Measurements from ENCODE around the gene SPOCD1. TPM values are rescaled to one million over a fixed set of nuclear protein-coding genes. Genes with fewer than 3 reads are reported as not detected.

Gene SPOCD1
- polyA plus RNA-seq, 3 donors = not detected

DNA sequence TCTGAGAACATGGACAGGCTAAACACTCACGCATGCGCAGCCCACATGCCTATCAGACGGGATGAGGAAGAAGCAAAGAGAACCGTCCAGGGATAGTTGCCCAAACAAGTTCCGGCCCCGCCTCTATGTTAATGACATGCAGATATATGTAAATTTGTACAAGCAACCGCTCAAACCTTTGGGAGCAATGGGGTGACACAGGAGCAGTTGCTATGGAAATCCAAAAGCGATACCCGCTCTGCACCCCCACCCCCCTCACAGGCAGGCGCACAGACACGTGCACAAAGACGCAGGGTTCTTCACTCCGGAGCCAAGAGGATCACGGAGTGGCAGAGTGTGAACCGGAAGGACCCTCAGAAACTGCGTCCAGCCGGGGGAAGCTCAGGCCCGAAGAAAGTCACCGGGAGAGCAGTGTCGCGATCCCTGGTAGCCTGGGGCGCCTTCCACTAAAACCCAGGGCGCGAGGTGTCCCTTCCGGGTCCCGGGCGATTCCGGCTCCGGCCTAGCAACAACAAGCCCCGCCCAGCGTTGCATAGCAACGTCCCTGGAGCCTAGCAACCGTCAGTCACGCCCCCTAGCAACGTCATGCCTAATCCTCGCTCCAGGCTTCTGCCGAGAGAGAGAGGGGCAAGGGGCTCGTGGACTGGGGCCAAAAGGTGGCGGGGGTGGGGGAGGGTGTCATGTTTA lies 27.5 kb downstream of the SPOCD1 start:
- Histone ChIP-seq H3K9ac (ENCODE audit: insufficient read depth, low read length, poor library complexity, severe bottlenecking) (peak overlapping the region; percentile 97), H3K4me3 (replicated peaks in 1 of 3; ENCODE audit: low read depth in 2 of 3, low read length in 3 of 3) (peak overlapping the region; percentile 64 to 98 (median 67)), H2AFZ (ENCODE audit: insufficient read depth, low read depth, low read length, poor library complexity, severe bottlenecking) (peak overlapping the region; percentile 91), H3K4me2 (replicated peaks; ENCODE audit: extremely low read depth, low read length, poor library complexity, severe bottlenecking) (peak overlapping the region; percentile 99), H3K27me3 (ENCODE audit: control insufficient read depth in 2 of 2, insufficient read depth in 2 of 2, low read length in 2 of 2) (no peaks in the 10 kb centered on the region), H3K4me1 (ENCODE audit: control insufficient read depth in 1 of 2, insufficient read depth in 2 of 2, low read length in 2 of 2) (peaks cover 8 to 18% of the 10 kb centered on the region in 2 donors), H4K20me1 (ENCODE audit: insufficient read depth, low read length) (no peaks in the 10 kb centered on the region), H3K27ac (ENCODE audit: low read depth in 1 of 2, low read length in 2 of 2) (peak overlapping the region; percentile 94 to 99), H3K79me2 (ENCODE audit: insufficient read depth, low read length) (no peaks in the 10 kb centered on the region), H3K36me3 (replicated peaks in 1 of 2; ENCODE audit: control insufficient read depth in 1 of 2, insufficient read depth in 2 of 2, low read length in 2 of 2) (no peaks in the 10 kb centered on the region), H3K9me3 (replicated peaks in 1 of 2; ENCODE audit: control insufficient read depth in 1 of 2, insufficient read depth in 1 of 2, low read length in 2 of 2) (no peaks in the 10 kb centered on the region)
- peaks cover 0 to 13% (median 0%) of the 10 kb centered on the region in 3 donors for H3K27me3 Mint-ChIP-seq (ENCODE audit: low read depth in 3 of 3)
- no peaks in the 10 kb centered on the region for H3K9me3 Mint-ChIP-seq
- peak overlapping the region; percentile 94 to 95 for H3K4me3 Mint-ChIP-seq
- DNase-seq = peak; percentile 95 to 99 (median 98)
- intact Hi-C loops (cut with micrococcal nuclease) = loop anchor here (2.0 to 10.0 kb wide), 7 partner anchors 27 to 1069 kb away; partner anchors contain the start of genes SNRNP40 (in 1 of the 2) and ZCCHC17 (in 1 of the 2)
- peak overlapping the region; percentile 98 to 100 (median 99) for H3K27ac Mint-ChIP-seq
- WGBS (ENCODE audit: insufficient coverage) = 1% methylated on average over 30 of the region's 39 CpGs
- H3K36me3 Mint-ChIP-seq = no peaks in the 10 kb centered on the region
- H3K4me1 Mint-ChIP-seq = peaks cover 8% of the 10 kb centered on the region
- TF ChIP-seq, protein P1, sequence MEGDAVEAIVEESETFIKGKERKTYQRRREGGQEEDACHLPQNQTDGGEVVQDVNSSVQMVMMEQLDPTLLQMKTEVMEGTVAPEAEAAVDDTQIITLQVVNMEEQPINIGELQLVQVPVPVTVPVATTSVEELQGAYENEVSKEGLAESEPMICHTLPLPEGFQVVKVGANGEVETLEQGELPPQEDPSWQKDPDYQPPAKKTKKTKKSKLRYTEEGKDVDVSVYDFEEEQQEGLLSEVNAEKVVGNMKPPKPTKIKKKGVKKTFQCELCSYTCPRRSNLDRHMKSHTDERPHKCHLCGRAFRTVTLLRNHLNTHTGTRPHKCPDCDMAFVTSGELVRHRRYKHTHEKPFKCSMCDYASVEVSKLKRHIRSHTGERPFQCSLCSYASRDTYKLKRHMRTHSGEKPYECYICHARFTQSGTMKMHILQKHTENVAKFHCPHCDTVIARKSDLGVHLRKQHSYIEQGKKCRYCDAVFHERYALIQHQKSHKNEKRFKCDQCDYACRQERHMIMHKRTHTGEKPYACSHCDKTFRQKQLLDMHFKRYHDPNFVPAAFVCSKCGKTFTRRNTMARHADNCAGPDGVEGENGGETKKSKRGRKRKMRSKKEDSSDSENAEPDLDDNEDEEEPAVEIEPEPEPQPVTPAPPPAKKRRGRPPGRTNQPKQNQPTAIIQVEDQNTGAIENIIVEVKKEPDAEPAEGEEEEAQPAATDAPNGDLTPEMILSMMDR (IDR thresholded peaks at IDR 0.05) = no peak

DNA sequence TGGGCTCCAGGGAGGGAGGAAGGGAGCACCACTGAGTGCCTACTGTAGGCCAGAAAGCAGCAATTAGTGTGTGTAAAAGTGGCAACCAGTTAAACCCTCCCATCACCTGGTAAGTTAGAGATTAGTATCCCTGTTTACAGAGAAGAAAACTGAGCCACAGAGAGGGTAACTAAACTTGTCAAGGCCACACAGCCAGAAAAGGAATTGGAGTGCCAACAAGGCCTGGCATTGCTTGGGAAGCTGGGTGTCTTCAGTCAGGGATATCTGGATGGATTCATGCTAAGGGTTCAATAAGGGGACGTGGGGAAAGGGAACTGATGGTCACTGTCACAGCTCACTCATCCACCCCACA lies 28.1 kb downstream of the SPOCD1 start:
- Mint-ChIP-seq H3K4me1 (peaks cover 8% of the 10 kb centered on the region), H3K36me3 (no peaks in the 10 kb centered on the region), H3K9me3 (no peaks in the 10 kb centered on the region), H3K27ac (peak overlapping the region in 6 of 7 donors; percentile 98 to 100 (median 99)), H3K27me3 (ENCODE audit: low read depth in 3 of 3) (peaks cover 0 to 13% (median 0%) of the 10 kb centered on the region in 3 donors), H3K4me3 (peak overlapping the region; percentile 94 to 95)
- TF ChIP-seq, protein P1 (IDR thresholded peaks at IDR 0.05) = no peak
- intact Hi-C loops (cut with micrococcal nuclease) = loop anchor here (2.0 to 10.0 kb wide), 7 partner anchors 27 to 1069 kb away; partner anchors contain the start of genes SNRNP40 (in 1 of the 2) and ZCCHC17 (in 1 of the 2)
- no peaks in the 10 kb centered on the region for H3K9me3 ChIP-seq (replicated peaks in 1 of 2; ENCODE audit: control insufficient read depth in 1 of 2, insufficient read depth in 1 of 2, low read length in 2 of 2)
- WGBS (ENCODE audit: insufficient coverage) = no CpG with 5 or more reads among the region's 1 CpG
- H3K4me2 ChIP-seq (replicated peaks; ENCODE audit: extremely low read depth, low read length, poor library complexity, severe bottlenecking) = peak overlapping the region; percentile 99
- peak overlapping the region; percentile 94 to 99 for H3K27ac ChIP-seq (ENCODE audit: low read depth in 1 of 2, low read length in 2 of 2)
- H3K4me1 ChIP-seq (ENCODE audit: control insufficient read depth in 1 of 2, insufficient read depth in 2 of 2, low read length in 2 of 2) = peaks cover 8 to 18% of the 10 kb centered on the region in 2 donors
- H3K4me3 ChIP-seq (replicated peaks in 1 of 3; ENCODE audit: low read depth in 2 of 3, low read length in 3 of 3) = peak overlapping the region in 1 of 3 experiments; percentile 98
- no peaks in the 10 kb centered on the region for H4K20me1 ChIP-seq (ENCODE audit: insufficient read depth, low read length)
- no peaks in the 10 kb centered on the region for H3K36me3 ChIP-seq (replicated peaks in 1 of 2; ENCODE audit: control insufficient read depth in 1 of 2, insufficient read depth in 2 of 2, low read length in 2 of 2)
- H2AFZ ChIP-seq (ENCODE audit: insufficient read depth, low read depth, low read length, poor library complexity, severe bottlenecking) = peak overlapping the region; percentile 91
- H3K9ac ChIP-seq (ENCODE audit: insufficient read depth, low read length, poor library complexity, severe bottlenecking) = no peak overlapping the region
- H3K27me3 ChIP-seq (ENCODE audit: control insufficient read depth in 2 of 2, insufficient read depth in 2 of 2, low read length in 2 of 2) = no peaks in the 10 kb centered on the region
- H3K79me2 ChIP-seq (ENCODE audit: insufficient read depth, low read length) = no peaks in the 10 kb centered on the region
- DNase-seq = no peak

All from CD14-positive monocyte (primary cell).